Measurements from ENCODE around the gene NUMA1. TPM values are rescaled to one million over a fixed set of nuclear protein-coding genes. Genes with fewer than 3 reads are reported as not detected.

Gene NUMA1
- total and polyA plus RNA-seq, 4 donors: 79.9 to 277 (median 164) TPM

DNA sequence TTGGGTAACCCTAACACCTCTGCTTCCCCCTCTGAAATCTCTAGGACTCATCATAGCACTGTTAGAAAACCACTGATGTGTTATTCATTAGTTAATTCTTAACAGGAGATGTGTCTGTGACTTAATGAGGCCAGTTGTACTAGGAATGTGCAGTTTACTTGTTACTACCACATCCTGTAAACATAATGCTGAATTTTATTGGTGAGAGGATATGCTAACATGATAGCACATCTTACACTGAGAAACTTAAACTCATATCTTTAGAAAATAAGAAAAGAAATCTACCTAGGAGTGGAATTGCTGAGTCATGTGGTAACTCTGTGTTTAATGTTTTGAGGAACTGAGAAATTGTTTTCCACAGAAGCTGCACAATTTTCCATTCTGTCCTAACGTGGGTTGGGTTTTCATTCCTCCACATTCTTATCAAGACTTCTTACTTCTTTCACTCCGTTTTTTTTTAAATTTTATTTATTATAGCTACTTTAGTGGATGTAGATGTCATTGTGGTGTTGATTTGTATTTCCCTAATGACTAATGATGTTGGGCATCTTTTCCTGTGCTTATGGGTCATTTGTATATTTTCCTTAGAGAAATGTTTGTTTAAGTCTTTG is 117.8 kb downstream of the NUMA1 start:
- ATAC-seq (ENCODE audit: insufficient read depth, low FRiP score): no peak
- no peak for DNase-seq
- TF ChIP-seq, protein P1, sequence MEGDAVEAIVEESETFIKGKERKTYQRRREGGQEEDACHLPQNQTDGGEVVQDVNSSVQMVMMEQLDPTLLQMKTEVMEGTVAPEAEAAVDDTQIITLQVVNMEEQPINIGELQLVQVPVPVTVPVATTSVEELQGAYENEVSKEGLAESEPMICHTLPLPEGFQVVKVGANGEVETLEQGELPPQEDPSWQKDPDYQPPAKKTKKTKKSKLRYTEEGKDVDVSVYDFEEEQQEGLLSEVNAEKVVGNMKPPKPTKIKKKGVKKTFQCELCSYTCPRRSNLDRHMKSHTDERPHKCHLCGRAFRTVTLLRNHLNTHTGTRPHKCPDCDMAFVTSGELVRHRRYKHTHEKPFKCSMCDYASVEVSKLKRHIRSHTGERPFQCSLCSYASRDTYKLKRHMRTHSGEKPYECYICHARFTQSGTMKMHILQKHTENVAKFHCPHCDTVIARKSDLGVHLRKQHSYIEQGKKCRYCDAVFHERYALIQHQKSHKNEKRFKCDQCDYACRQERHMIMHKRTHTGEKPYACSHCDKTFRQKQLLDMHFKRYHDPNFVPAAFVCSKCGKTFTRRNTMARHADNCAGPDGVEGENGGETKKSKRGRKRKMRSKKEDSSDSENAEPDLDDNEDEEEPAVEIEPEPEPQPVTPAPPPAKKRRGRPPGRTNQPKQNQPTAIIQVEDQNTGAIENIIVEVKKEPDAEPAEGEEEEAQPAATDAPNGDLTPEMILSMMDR (IDR thresholded peaks at IDR 0.05; ENCODE audit: control extremely low read depth, extremely low read depth): no peak
- WGBS, 2 donors: 19 to 36% methylated on average over 2 of the region's 2 CpGs
- Histone ChIP-seq H3K9me3 (ENCODE audit: control insufficient read depth in 4 of 4, insufficient read depth in 3 of 4, low read length in 3 of 4) (peaks cover 0 to 2% (median 0%) of the 10 kb centered on the region in 4 donors), H3K4me3 (no peak overlapping the region), H3K27ac (ENCODE audit: low read depth in 1 of 2, low read length in 1 of 2) (no peak overlapping the region), H3K9ac (ENCODE audit: insufficient read depth in 1 of 2, low read length in 2 of 2) (no peak overlapping the region), H3K4me1 (ENCODE audit: control insufficient read depth in 5 of 5, insufficient read depth in 5 of 5, low read length in 5 of 5) (no peaks in the 10 kb centered on the region), H3K36me3 (ENCODE audit: control insufficient read depth in 4 of 4, insufficient read depth in 4 of 4, low read length in 4 of 4) (peaks cover 4 to 23% (median 17%) of the 10 kb centered on the region in 4 donors), H3K27me3 (ENCODE audit: control insufficient read depth in 3 of 3, insufficient read depth in 3 of 3, low read length in 2 of 3) (no peaks in the 10 kb centered on the region)

DNA sequence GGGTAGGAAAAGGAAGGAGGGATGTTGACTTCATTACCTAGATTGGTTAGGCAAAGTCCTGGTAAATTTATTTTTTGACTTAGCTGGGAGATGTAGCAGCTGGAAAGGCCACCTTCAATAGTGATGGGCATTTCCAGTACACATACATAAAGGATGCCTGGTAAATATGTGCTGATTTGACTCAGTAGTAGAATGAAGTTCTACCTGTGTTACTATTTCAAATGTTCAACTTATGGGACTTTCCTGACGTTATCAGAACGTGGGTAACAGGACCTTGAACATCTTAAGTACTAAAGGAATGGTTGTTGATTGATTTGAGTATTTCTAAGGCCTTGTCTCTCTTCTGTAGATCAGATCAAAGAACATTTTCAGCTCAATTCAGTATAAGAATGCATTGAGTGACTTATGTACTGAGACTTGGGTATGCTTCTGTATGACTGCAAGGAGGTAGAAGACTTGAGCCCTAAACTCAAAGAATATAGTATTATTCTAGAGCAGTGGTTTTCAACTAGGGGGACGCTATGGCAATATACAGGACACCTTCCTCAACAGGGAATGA is 124.4 kb downstream of the NUMA1 start:
- no peak overlapping the region for H3K27ac ChIP-seq (ENCODE audit: low read depth in 1 of 2, low read length in 1 of 2)
- peaks cover 0 to 5% (median 0%) of the 10 kb centered on the region in 5 donors for H3K4me1 ChIP-seq (ENCODE audit: control insufficient read depth in 5 of 5, insufficient read depth in 5 of 5, low read length in 5 of 5)
- ATAC-seq (ENCODE audit: insufficient read depth, low FRiP score): no peak
- TF ChIP-seq, protein P1 (IDR thresholded peaks at IDR 0.05; ENCODE audit: control extremely low read depth, extremely low read depth): no peak
- H3K9me3 ChIP-seq (ENCODE audit: control insufficient read depth in 4 of 4, insufficient read depth in 3 of 4, low read length in 3 of 4): peaks cover 0 to 2% (median 0%) of the 10 kb centered on the region in 4 donors
- H3K9ac ChIP-seq (ENCODE audit: insufficient read depth in 1 of 2, low read length in 2 of 2): no peak overlapping the region
- WGBS, 2 donors: 55 to 63% methylated on average over 3 of the region's 3 CpGs
- no peaks in the 10 kb centered on the region for H3K27me3 ChIP-seq (ENCODE audit: control insufficient read depth in 3 of 3, insufficient read depth in 3 of 3, low read length in 2 of 3)
- no peak for DNase-seq
- H3K4me3 ChIP-seq: no peak overlapping the region
- H3K36me3 ChIP-seq (ENCODE audit: control insufficient read depth in 4 of 4, insufficient read depth in 4 of 4, low read length in 4 of 4): peaks cover 0 to 7% (median 5%) of the 10 kb centered on the region in 4 donors

Small RNA genes within 50 kb of the gene (small RNA-seq; reads per million reads assigned to genes)
- gene MIR3165 (ENCODE audit: low replicate concordance): not detected
- gene RNU6-72P (ENCODE audit: low replicate concordance): not detected

Other genes starting within 250 kb of the NUMA1 start
- not detected for gene DEFB108B, start 247.3 kb downstream of the NUMA1 start, total RNA-seq
- gene DEFB108B, start 247.3 kb downstream of the NUMA1 start, polyA plus RNA-seq: not detected
- not detected for gene DEFB131B, start 202.1 kb downstream of the NUMA1 start, total RNA-seq
- not detected for gene DEFB131B, start 202.1 kb downstream of the NUMA1 start, polyA plus RNA-seq
- 10 to 100 TPM in 1 of 2 donors, 1 to 10 TPM in 1; 7.0 to 20.4 TPM for gene XNDC1N, start 151.9 kb downstream of the NUMA1 start, total RNA-seq
- gene XNDC1N, start 151.9 kb downstream of the NUMA1 start, polyA plus RNA-seq: 1 to 10 TPM; 2.0 to 2.1 TPM
- 10 to 100 TPM; 26.7 to 28.5 TPM for gene RNF121, start 151.5 kb downstream of the NUMA1 start, total RNA-seq
- gene RNF121, start 151.5 kb downstream of the NUMA1 start, polyA plus RNA-seq: 10 to 100 TPM; 14.0 to 30.2 TPM
- gene IL18BP, start 81.6 kb downstream of the NUMA1 start, total RNA-seq: 10 to 100 TPM in 1 of 2 donors, 1 to 10 TPM in 1; 8.6 to 24.8 TPM
- 10 to 100 TPM; 15.4 to 38.6 TPM for gene IL18BP, start 81.6 kb downstream of the NUMA1 start, polyA plus RNA-seq
- gene LRRC51, start 308 bp upstream of the NUMA1 start, total RNA-seq: 10 to 100 TPM; 28.7 to 29.6 TPM
- 10 to 100 TPM; 10.4 to 10.9 TPM for gene LRRC51, start 308 bp upstream of the NUMA1 start, polyA plus RNA-seq
- gene LAMTOR1, start 22.8 kb upstream of the NUMA1 start, total RNA-seq: 100 to 1,000 TPM in 1 of 2 donors, 10 to 100 TPM in 1; 51.2 to 117 TPM
- gene LAMTOR1, start 22.8 kb upstream of the NUMA1 start, polyA plus RNA-seq: 100 to 1,000 TPM; 104 to 231 TPM
- gene TOMT, start 25.4 kb upstream of the NUMA1 start, total RNA-seq: not detected
- not detected for gene TOMT, start 25.4 kb upstream of the NUMA1 start, polyA plus RNA-seq
- gene ANAPC15, start 32.2 kb upstream of the NUMA1 start, total RNA-seq: 10 to 100 TPM; 11.3 to 45.4 TPM
- 10 to 100 TPM; 50.4 to 72.0 TPM for gene ANAPC15, start 32.2 kb upstream of the NUMA1 start, polyA plus RNA-seq
- 1 to 10 TPM; 5.1 to 6.5 TPM for gene FOLR3, start 55.2 kb upstream of the NUMA1 start, total RNA-seq
- gene FOLR3, start 55.2 kb upstream of the NUMA1 start, polyA plus RNA-seq: 10 to 100 TPM in 1 of 2 donors, 1 to 10 TPM in 1; 1.1 to 14.0 TPM
- gene FOLR1, start 111.6 kb upstream of the NUMA1 start, total RNA-seq: 100 to 1,000 TPM; 120 to 182 TPM
- gene FOLR1, start 111.6 kb upstream of the NUMA1 start, polyA plus RNA-seq: 100 to 1,000 TPM in 1 of 2 donors, 10 to 100 TPM in 1; 76.0 to 212 TPM
- 10 to 100 TPM in 1 of 2 donors, 1 to 10 TPM in 1; 9.3 to 19.7 TPM for gene FOLR2, start 136.3 kb upstream of the NUMA1 start, total RNA-seq
- 10 to 100 TPM in 1 of 2 donors, 1 to 10 TPM in 1; 3.2 to 11.2 TPM for gene FOLR2, start 136.3 kb upstream of the NUMA1 start, polyA plus RNA-seq
- gene INPPL1, start 144.2 kb upstream of the NUMA1 start, total RNA-seq: 100 to 1,000 TPM in 1 of 2 donors, 10 to 100 TPM in 1; 76.7 to 199 TPM
- 100 to 1,000 TPM in 1 of 2 donors, 10 to 100 TPM in 1; 66.3 to 107 TPM for gene INPPL1, start 144.2 kb upstream of the NUMA1 start, polyA plus RNA-seq
- not detected for gene PHOX2A, start 163.6 kb upstream of the NUMA1 start, total RNA-seq
- gene PHOX2A, start 163.6 kb upstream of the NUMA1 start, polyA plus RNA-seq: not detected